Fibroblast of pulmonary artery (primary cell): ENCODE measurements around the gene WFS1.
A peak's percentile ranks its signal among the peaks of the same experiment; 100 is the strongest.

Source experiments
- DNase-seq: peaks from one replicate; pipeline ENCODE4 v3.0.0-alpha.2; 2010; ENCODE audit warnings: low read depth
- H3K4me3 ChIP-seq: replicated peaks from 2 replicates; pipeline ENCODE4 v1.5.1; 2011; ENCODE audit warnings: low read depth, mild to moderate bottlenecking, control low read depth, low read length, moderate library complexity
- TF ChIP-seq, protein P1 (sequence below): IDR thresholded peaks from 2 replicates; pipeline ENCODE4 v1.5.1; 2011; ENCODE audit warnings: mild to moderate bottlenecking, control low read depth, low read length, inconsistent platforms; ENCODE audit errors: missing control alignments

Gene WFS1

GRCh38 chr4:6259886-6260285, 9.8 kb upstream of the WFS1 start:
- DNase-seq, result no peak
- TF ChIP-seq, protein P1, sequence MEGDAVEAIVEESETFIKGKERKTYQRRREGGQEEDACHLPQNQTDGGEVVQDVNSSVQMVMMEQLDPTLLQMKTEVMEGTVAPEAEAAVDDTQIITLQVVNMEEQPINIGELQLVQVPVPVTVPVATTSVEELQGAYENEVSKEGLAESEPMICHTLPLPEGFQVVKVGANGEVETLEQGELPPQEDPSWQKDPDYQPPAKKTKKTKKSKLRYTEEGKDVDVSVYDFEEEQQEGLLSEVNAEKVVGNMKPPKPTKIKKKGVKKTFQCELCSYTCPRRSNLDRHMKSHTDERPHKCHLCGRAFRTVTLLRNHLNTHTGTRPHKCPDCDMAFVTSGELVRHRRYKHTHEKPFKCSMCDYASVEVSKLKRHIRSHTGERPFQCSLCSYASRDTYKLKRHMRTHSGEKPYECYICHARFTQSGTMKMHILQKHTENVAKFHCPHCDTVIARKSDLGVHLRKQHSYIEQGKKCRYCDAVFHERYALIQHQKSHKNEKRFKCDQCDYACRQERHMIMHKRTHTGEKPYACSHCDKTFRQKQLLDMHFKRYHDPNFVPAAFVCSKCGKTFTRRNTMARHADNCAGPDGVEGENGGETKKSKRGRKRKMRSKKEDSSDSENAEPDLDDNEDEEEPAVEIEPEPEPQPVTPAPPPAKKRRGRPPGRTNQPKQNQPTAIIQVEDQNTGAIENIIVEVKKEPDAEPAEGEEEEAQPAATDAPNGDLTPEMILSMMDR, result no peak
- H3K4me3 ChIP-seq, result no peak overlapping the region

GRCh38 chr4:6262176-6262575, 7.5 kb upstream of the WFS1 start:
- no peak overlapping the region for H3K4me3 ChIP-seq
- DNase-seq, result no peak
- TF ChIP-seq, protein P1, result no peak

- H3K4me3 ChIP-seq, result no peak overlapping the region
- no peak for DNase-seq
- TF ChIP-seq, protein P1, result no peak
Measured at GRCh38 chr4:6262847-6263487, 6.7 kb upstream of the WFS1 start.

- H3K4me3 ChIP-seq, result no peak overlapping the region
- DNase-seq, result no peak
- TF ChIP-seq, protein P1, result no peak
Measured at GRCh38 chr4:6263526-6264224, 6.0 kb upstream of the WFS1 start.

- TF ChIP-seq, protein P1, result peak; percentile 80
- peak; percentile 75 for DNase-seq
- H3K4me3 ChIP-seq, result no peak overlapping the region
Measured at GRCh38 chr4:6264225-6264540, 5.5 kb upstream of the WFS1 start.

GRCh38 chr4:6265546-6265945, 4.1 kb upstream of the WFS1 start:
- DNase-seq, result no peak
- H3K4me3 ChIP-seq, result no peak overlapping the region
- TF ChIP-seq, protein P1, result no peak

GRCh38 chr4:6267573-6267972, 2.1 kb upstream of the WFS1 start:
- TF ChIP-seq, protein P1, result no peak
- no peak for DNase-seq
- H3K4me3 ChIP-seq, result no peak overlapping the region
